ENCODE data around the gene EIF4G3. TPM values are rescaled to one million over a fixed set of nuclear protein-coding genes. Genes with fewer than 3 reads are reported as not detected.
A peak's percentile ranks its signal among the peaks of the same experiment; 100 is the strongest.

The EIF4G3 gene
- total and polyA plus RNA-seq, 2 donors (not counting 1 experiment from before 2014, with no cell fraction given) = 53.5 to 67.0 TPM

GRCh38 chr1:21124846-21125245 lies 51.9 kb downstream of the EIF4G3 start:
- DNase-seq (ENCODE audit: low read depth in 2 of 2) = peak; percentile 64 to 69
- Histone ChIP-seq H4K20me1 (ENCODE audit: control insufficient read depth, extremely low read depth, insufficient read depth, low read length) (no peaks in the 10 kb centered on the region), H3K9ac (ENCODE audit: insufficient read depth, low read length) (no peak overlapping the region)

GRCh38 chr1:21123287-21123948 lies 53.3 kb downstream of the EIF4G3 start:
- DNase-seq (ENCODE audit: low read depth in 2 of 2) = peak in 1 of 2 donors; percentile 29
- Histone ChIP-seq H3K4me2 (ENCODE audit: extremely low read depth, insufficient read depth, low read length) (no peak overlapping the region), H3K79me2 (ENCODE audit: control insufficient read depth, insufficient read depth, low read length) (peaks cover 9% of the 10 kb centered on the region), H4K20me1 (ENCODE audit: control insufficient read depth, extremely low read depth, insufficient read depth, low read length) (no peaks in the 10 kb centered on the region), H3K9ac (ENCODE audit: insufficient read depth, low read length) (no peak overlapping the region), H3K27me3 (ENCODE audit: control insufficient read depth, insufficient read depth, low read length) (no peaks in the 10 kb centered on the region), H3K9me3 (ENCODE audit: control insufficient read depth, insufficient read depth, low read depth, low read length) (no peaks in the 10 kb centered on the region), H3K4me1 (ENCODE audit: control insufficient read depth, extremely low read depth, insufficient read depth, low read length) (peaks cover 9% of the 10 kb centered on the region), H2AFZ (ENCODE audit: low read length) (no peak overlapping the region), H3K27ac (ENCODE audit: insufficient read depth, low read length) (no peak overlapping the region), H3K36me3 (ENCODE audit: control insufficient read depth, insufficient read depth, low read length) (peaks cover 2% of the 10 kb centered on the region), H3K4me3 (replicated peaks in 1 of 4; ENCODE audit: control extremely low read depth in 1 of 4, insufficient read depth in 1 of 4, low read depth in 3 of 4, low read length in 4 of 4) (no peak overlapping the region)
- TF ChIP-seq CTCF (conservative IDR thresholded peaks at IDR 0.05 in 1 of 2, IDR thresholded peaks at IDR 0.05 in 1 of 2; ENCODE audit: low read depth in 1 of 2, low read length in 2 of 2) (no peak), EZH2 (IDR thresholded peaks at IDR 0.05; ENCODE audit: low read length, missing control alignments) (no peak)

More at GRCh38 chr1:21124846-21125245, 51.9 kb downstream of the EIF4G3 start:
- no peaks in the 10 kb centered on the region for H3K27me3 ChIP-seq (ENCODE audit: control insufficient read depth, insufficient read depth, low read length)
- H3K36me3 ChIP-seq (ENCODE audit: control insufficient read depth, insufficient read depth, low read length) = peaks cover 2% of the 10 kb centered on the region
- no peak overlapping the region for H3K4me3 ChIP-seq (replicated peaks in 1 of 4; ENCODE audit: control extremely low read depth in 1 of 4, insufficient read depth in 1 of 4, low read depth in 3 of 4, low read length in 4 of 4)
- H3K4me2 ChIP-seq (ENCODE audit: extremely low read depth, insufficient read depth, low read length) = no peak overlapping the region
- no peak overlapping the region for H3K27ac ChIP-seq (ENCODE audit: insufficient read depth, low read length)
- no peaks in the 10 kb centered on the region for H3K9me3 ChIP-seq (ENCODE audit: control insufficient read depth, insufficient read depth, low read depth, low read length)
- peaks cover 12% of the 10 kb centered on the region for H3K79me2 ChIP-seq (ENCODE audit: control insufficient read depth, insufficient read depth, low read length)
- H2AFZ ChIP-seq (ENCODE audit: low read length) = no peak overlapping the region
- H3K4me1 ChIP-seq (ENCODE audit: control insufficient read depth, extremely low read depth, insufficient read depth, low read length) = peaks cover 9% of the 10 kb centered on the region
- TF ChIP-seq EZH2 (IDR thresholded peaks at IDR 0.05; ENCODE audit: low read length, missing control alignments) (no peak), CTCF (conservative IDR thresholded peaks at IDR 0.05 in 1 of 2, IDR thresholded peaks at IDR 0.05 in 1 of 2; ENCODE audit: low read depth in 1 of 2, low read length in 2 of 2) (no peak)

GRCh38 chr1:21121764-21122471 lies 54.8 kb downstream of the EIF4G3 start:
- Histone ChIP-seq H3K36me3 (ENCODE audit: control insufficient read depth, insufficient read depth, low read length) (peaks cover 2% of the 10 kb centered on the region), H3K4me3 (replicated peaks in 1 of 4; ENCODE audit: control extremely low read depth in 1 of 4, insufficient read depth in 1 of 4, low read depth in 3 of 4, low read length in 4 of 4) (no peak overlapping the region), H3K4me2 (ENCODE audit: extremely low read depth, insufficient read depth, low read length) (no peak overlapping the region), H3K79me2 (ENCODE audit: control insufficient read depth, insufficient read depth, low read length) (peaks cover 9% of the 10 kb centered on the region), H3K4me1 (ENCODE audit: control insufficient read depth, extremely low read depth, insufficient read depth, low read length) (peaks cover 9% of the 10 kb centered on the region), H3K9ac (ENCODE audit: insufficient read depth, low read length) (no peak overlapping the region), H4K20me1 (ENCODE audit: control insufficient read depth, extremely low read depth, insufficient read depth, low read length) (no peaks in the 10 kb centered on the region), H2AFZ (ENCODE audit: low read length) (no peak overlapping the region), H3K9me3 (ENCODE audit: control insufficient read depth, insufficient read depth, low read depth, low read length) (no peaks in the 10 kb centered on the region), H3K27ac (ENCODE audit: insufficient read depth, low read length) (no peak overlapping the region), H3K27me3 (ENCODE audit: control insufficient read depth, insufficient read depth, low read length) (no peaks in the 10 kb centered on the region)
- TF ChIP-seq EZH2 (IDR thresholded peaks at IDR 0.05; ENCODE audit: low read length, missing control alignments) (no peak), CTCF (conservative IDR thresholded peaks at IDR 0.05 in 1 of 2, IDR thresholded peaks at IDR 0.05 in 1 of 2; ENCODE audit: low read depth in 1 of 2, low read length in 2 of 2) (no peak)
- no peak for DNase-seq (ENCODE audit: low read depth in 2 of 2)
